K562 (cell line): Measurements from ENCODE around the gene FXYD3. TPM values are rescaled to one million over a fixed set of nuclear protein-coding genes. Genes with fewer than 3 reads are reported as not detected.

Source experiments
- ATAC-seq: fragments of 200-7000 bp; cut with Tn5 transposase; 3 replicates; pipeline ENCODE4 v1.9.1; 2020; ENCODE audit warnings: moderate library complexity
- Bru-seq: library from RNA; stranded (reverse); fragments of 400-500 nt; gene quantifications from one replicate; lab custom pipeline; 2021; lab: Mats Ljungman, UMichigan
- BruChase-seq, 2 experiments: library from RNA; stranded (reverse); fragments of 400-500 nt; gene quantifications; one replicate each; lab custom pipeline; 2021; lab: Mats Ljungman, UMichigan
- BruUV-seq: library from RNA; stranded (reverse); fragments of 400-500 nt; replicated peaks from 2 replicates; lab custom pipeline; 2021; lab: Mats Ljungman, UMichigan
- CTCF ChIA-PET: fragments of 300-600 bp; formaldehyde crosslinking; extraction: SDS; loops from one replicate; lab custom pipeline; 2021; ENCODE audit warnings: low intra/inter-chr PET ratio; lab: Yijun Ruan, JAX
- POLR2A ChIA-PET: fragments of 300-600, 350-650 bp; sonication (Branson Sonifier 250); formaldehyde crosslinking; extraction: SDS; loops from one replicate; lab custom pipeline; 2021; ENCODE audit warnings: antibody characterized with exemption, inconsistent platforms; lab: Yijun Ruan, JAX
- DNase-seq, 4 experiments: peaks; one replicate each; pipeline versions ENCODE4 v3.0.0 to v3.0.0-alpha.2; 2011 to 2018; ENCODE audit warnings: low spot score in 3 of 4, mixed read lengths in 3 of 4; ENCODE audit errors: extremely low read depth in 1 of 4
- FAIRE-seq: peaks from 2 replicates; lab custom pipeline; 2011; peaks lifted over from hg19 to GRCh38; lab: Jason Lieb, UNC
- H2AFZ ChIP-seq: 2 replicates; pipeline ENCODE4 v1.6.0; 2011; ENCODE audit warnings: low read depth, low read length, control low read depth, inconsistent platforms
- H3K27ac ChIP-seq: fragments of 200-600 bp; 3 replicates; pipeline ENCODE4 v1.8.0; 2011; ENCODE audit warnings: low read depth, mild to moderate bottlenecking, control low read depth, inconsistent platforms, low read length, moderate library complexity, mixed read lengths; ENCODE audit errors: extremely low read depth
- H3K27me3 ChIP-seq, 2 experiments: fragments of 300-600 bp in 1 of 2; 2 replicates in 1 of 2; 3 replicates in 1 of 2; pipeline versions ENCODE4 v1.6.0 to v1.8.0; 2011; ENCODE audit warnings: inconsistent platforms in 2 of 2, low read length in 2 of 2, mild to moderate bottlenecking in 1 of 2, mixed read lengths in 1 of 2, moderate library complexity in 1 of 2; ENCODE audit not compliant: control insufficient read depth in 2 of 2, insufficient read depth in 2 of 2
- H3K36me3 ChIP-seq: fragments of 300-600 bp; 3 replicates; pipeline ENCODE4 v1.8.0; 2011; ENCODE audit warnings: mild to moderate bottlenecking, low read length, inconsistent platforms; ENCODE audit not compliant: control insufficient read depth, insufficient read depth
- H3K4me1 ChIP-seq, 2 experiments: fragments of 200-600 bp in 1 of 2; replicated peaks in 1 of 2; 2 replicates in 1 of 2; 3 replicates in 1 of 2; pipeline versions ENCODE4 v1.5.1 to v1.8.0; 2011; ENCODE audit warnings: inconsistent platforms in 2 of 2, low read length in 2 of 2, mild to moderate bottlenecking in 1 of 2, mixed read lengths in 1 of 2, moderate library complexity in 1 of 2; ENCODE audit not compliant: control insufficient read depth in 2 of 2, insufficient read depth in 2 of 2
- H3K4me2 ChIP-seq: 2 replicates; pipeline ENCODE4 v1.6.1; 2011; ENCODE audit warnings: low read length, control low read depth, inconsistent platforms, mixed read lengths; ENCODE audit not compliant: insufficient read depth
- H3K4me3 ChIP-seq: fragments of 200-600 bp; sonication (generic), shearing (Covaris generic); 2 replicates; pipeline ENCODE4 v1.5.1; 2016; ENCODE audit warnings: control low read depth, inconsistent platforms
- H3K79me2 ChIP-seq: fragments of 200-600 bp; 3 replicates; pipeline ENCODE4 v1.8.0; 2011; ENCODE audit warnings: low read length, inconsistent platforms; ENCODE audit not compliant: control insufficient read depth, insufficient read depth
- H3K9ac ChIP-seq, 2 experiments: 2 replicates each; pipeline versions ENCODE4 v1.6.0 to v1.6.1; 2011; ENCODE audit warnings: low read depth in 2 of 2, low read length in 2 of 2, control low read depth in 1 of 2, inconsistent platforms in 1 of 2, mild to moderate bottlenecking in 1 of 2, mixed read lengths in 1 of 2; ENCODE audit not compliant: insufficient read depth in 1 of 2
- H3K9me1 ChIP-seq: one replicate; pipeline ENCODE4 v1.6.0; 2011; ENCODE audit warnings: inconsistent platforms, mild to moderate bottlenecking, low read length, moderate library complexity; ENCODE audit not compliant: control insufficient read depth, insufficient read depth
- H3K9me3 ChIP-seq: replicated peaks from 2 replicates; pipeline ENCODE4 v1.5.1; 2011; ENCODE audit warnings: low read depth, low read length, inconsistent platforms; ENCODE audit not compliant: control insufficient read depth, insufficient read depth
- H4K20me1 ChIP-seq: replicated peaks from 2 replicates; pipeline ENCODE4 v1.6.1; 2011; ENCODE audit warnings: low read length, inconsistent platforms, mixed read lengths; ENCODE audit not compliant: control insufficient read depth, insufficient read depth
- CTBP1 ChIP-seq: fragments of 450-650 bp; IDR thresholded peaks from 2 replicates; pipeline ENCODE4 v1.6.1; 2016; ENCODE audit warnings: borderline replicate concordance
- ELF2 ChIP-seq: fragments of 250-450 bp; sonication (Bioruptor Pico); IDR thresholded peaks from 2 replicates; pipeline ENCODE4 v1.5.0; 2021; ENCODE audit warnings: mild to moderate bottlenecking
- NCOA2 ChIP-seq, 2 experiments: fragments of 450-650 bp; IDR thresholded peaks; 2 replicates each; pipeline ENCODE4 v1.6.1; 2018; ENCODE audit warnings: mild to moderate bottlenecking in 2 of 2, moderate library complexity in 1 of 2; ENCODE audit not compliant: partially characterized antibody in 2 of 2
- WGBS: fragments of 100-300 bp; shearing (Covaris generic); methylation state at CpG from one replicate; pipeline ENCODE4 v1.1.6; 2016; ENCODE audit warnings: low coverage, mixed read lengths; ENCODE audit not compliant: insufficient coverage; ENCODE audit errors: missing lambda C conversion rate; 5-methylcytosine and 5-hydroxymethylcytosine counted together
- in situ Hi-C: fragments of 300-500 bp; cut with MboI; formaldehyde crosslinking; loops from 4 replicates; pipeline ENCODE4 v1.15.0; 2018; ENCODE audit warnings: inconsistent platforms, mixed read lengths
- intact Hi-C: fragments of 100-400 bp; cut with micrococcal nuclease; formaldehyde crosslinking; loops from 2 replicates; pipeline ENCODE4 v1.14.2; 2022
- long read RNA-seq, 3 experiments: library from polyadenylated mRNA in 2 of 3; library from RNA in 1 of 3; unstranded in 2 of 3; stranded (forward) in 1 of 3; transcript quantifications; one replicate each; pipeline ENCODE4 v2.0.0, GENCODE V29; 2019 to 2022
- polyA minus RNA-seq, 3 experiments: library from RNA; depleted of rRNA, polyadenylated mRNA; stranded (reverse); fragments of >200 nt; gene quantifications; 2 replicates each; pipeline ENCODE4 v1.2.3, GENCODE V29; 2011
- polyA plus RNA-seq, 8 experiments: library from polyadenylated mRNA; depleted of rRNA in 4 of 8; stranded (reverse) in 5 of 8; unstranded in 3 of 8; fragments of >200 nt; fragmentation: Nextera tagmentation in 2 of 8; fragmentation: Illumina TruSeq in 1 of 8; extraction: Ambion mirVana in 2 of 8; extraction: Trizol in 1 of 8; gene quantifications; 2 replicates each; pipeline versions ENCODE4 v1.2.1 to v1.2.3, GENCODE V29; 2011 to 2014; ENCODE audit warnings: inconsistent platforms in 1 of 8, missing spikeins in 1 of 8
- total RNA-seq, 7 experiments: library from RNA; depleted of rRNA in 6 of 7; stranded (reverse); fragments of >200 nt in 6 of 7; fragmentation: Illumina TruSeq in 2 of 7; extraction: Trizol in 2 of 7; gene quantifications; 2 replicates each; pipeline versions ENCODE4 v1.2.1 to v1.2.3, GENCODE V29; 2011 to 2021; ENCODE audit warnings: low replicate concordance in 1 of 7
- TF ChIP-seq, protein P1 (sequence below): fragments of 250-450 bp; sonication (Bioruptor Pico); IDR thresholded peaks from 2 replicates; pipeline ENCODE4 v1.4.0; 2020; ENCODE audit warnings: mild to moderate bottlenecking, moderate library complexity

FXYD3 gene, protein sequence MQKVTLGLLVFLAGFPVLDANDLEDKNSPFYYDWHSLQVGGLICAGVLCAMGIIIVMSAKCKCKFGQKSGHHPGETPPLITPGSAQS
- total RNA-seq (2011; cell fraction: chromatin; rRNA removed; ENCODE audit: low replicate concordance) = not detected in 2 replicates
- total RNA-seq (2011; cell fraction: nucleolus; rRNA removed) = not detected in 2 replicates
- total RNA-seq (2011; cell fraction: nucleoplasm; rRNA removed) = not detected in 2 replicates
- total RNA-seq (2014; rRNA removed) (not detected in 2 replicates), total RNA-seq (2014; rRNA removed; fragmentation: Illumina TruSeq; extraction: Trizol) (not detected in 2 replicates), total RNA-seq (2015; rRNA removed; fragmentation: Illumina TruSeq; extraction: Trizol) (not detected in 2 replicates), total RNA-seq (2021) (0.24 and 0.60 TPM in 2 replicates), polyA plus RNA-seq (2011; rRNA removed) (not detected in 2 replicates), polyA plus RNA-seq (2014; fragmentation: Illumina TruSeq; extraction: Trizol) (not detected in 2 replicates), polyA plus RNA-seq (2014; fragmentation: Nextera tagmentation; extraction: Ambion mirVana) (not detected), polyA plus RNA-seq (2014; rRNA removed) (not detected in 2 replicates), polyA minus RNA-seq (2011; rRNA and poly(A)+ RNA removed) (not detected in 2 replicates), Bru-seq, nascent RNA (percentile 18 among the genes with signal in this experiment), BruChase-seq, experiment 1, labeled RNA remaining after a 2-hour chase (not detected), BruChase-seq, experiment 2, labeled RNA remaining after a 6-hour chase (percentile 18 among the genes with signal in this experiment)
- polyA plus RNA-seq (2011; cell fraction: cytosol; rRNA removed) = not detected in 2 replicates
- not detected in 2 replicates for polyA plus RNA-seq (2011; cell fraction: nucleus; rRNA removed)
- polyA plus RNA-seq (2012) = 0.16 TPM in 1 of 2 replicates, not detected in the other
- polyA minus RNA-seq (2011; cell fraction: cytosol; rRNA and poly(A)+ RNA removed) = not detected in 2 replicates
- not detected in 2 replicates for polyA minus RNA-seq (2011; cell fraction: nucleus; rRNA and poly(A)+ RNA removed)
- long read RNA-seq, experiment 1 = 0 reads
- long read RNA-seq, experiment 2 = 0 reads
- long read RNA-seq, experiment 3 = 0 reads

- no TSS peak for BruUV-seq
- in situ Hi-C loops (no loop called here), intact Hi-C loops (no loop called here)
- H3K4me2 ChIP-seq = peak within 1 kb of the TSS; percentile 70
- no peak for DNase-seq
- peaks cover 0 to 21% of the 10 kb centered on the region in 2 experiments; a peak in 4 of 5 replicates for H3K27me3 ChIP-seq
- no peak for ATAC-seq
- no peaks in the 10 kb centered on the region for H3K9me1 ChIP-seq
- WGBS = 27% methylated on average over 9 of the region's 14 CpGs
- no peaks in the 10 kb centered on the region for H3K36me3 ChIP-seq
- no peaks in the 10 kb centered on the region for H4K20me1 ChIP-seq
- H3K9me3 ChIP-seq = no peaks in the 10 kb centered on the region
- H3K4me3 ChIP-seq = peak within 1 kb of the TSS; percentile 15; the same call in 1 of the 2 replicates
- H3K79me2 ChIP-seq = no peaks in the 10 kb centered on the region
- no peak within 1 kb of the TSS for H3K27ac ChIP-seq
- peak within 1 kb of the TSS; percentile 90 for H2AFZ ChIP-seq
- TF ChIP-seq, protein P1, sequence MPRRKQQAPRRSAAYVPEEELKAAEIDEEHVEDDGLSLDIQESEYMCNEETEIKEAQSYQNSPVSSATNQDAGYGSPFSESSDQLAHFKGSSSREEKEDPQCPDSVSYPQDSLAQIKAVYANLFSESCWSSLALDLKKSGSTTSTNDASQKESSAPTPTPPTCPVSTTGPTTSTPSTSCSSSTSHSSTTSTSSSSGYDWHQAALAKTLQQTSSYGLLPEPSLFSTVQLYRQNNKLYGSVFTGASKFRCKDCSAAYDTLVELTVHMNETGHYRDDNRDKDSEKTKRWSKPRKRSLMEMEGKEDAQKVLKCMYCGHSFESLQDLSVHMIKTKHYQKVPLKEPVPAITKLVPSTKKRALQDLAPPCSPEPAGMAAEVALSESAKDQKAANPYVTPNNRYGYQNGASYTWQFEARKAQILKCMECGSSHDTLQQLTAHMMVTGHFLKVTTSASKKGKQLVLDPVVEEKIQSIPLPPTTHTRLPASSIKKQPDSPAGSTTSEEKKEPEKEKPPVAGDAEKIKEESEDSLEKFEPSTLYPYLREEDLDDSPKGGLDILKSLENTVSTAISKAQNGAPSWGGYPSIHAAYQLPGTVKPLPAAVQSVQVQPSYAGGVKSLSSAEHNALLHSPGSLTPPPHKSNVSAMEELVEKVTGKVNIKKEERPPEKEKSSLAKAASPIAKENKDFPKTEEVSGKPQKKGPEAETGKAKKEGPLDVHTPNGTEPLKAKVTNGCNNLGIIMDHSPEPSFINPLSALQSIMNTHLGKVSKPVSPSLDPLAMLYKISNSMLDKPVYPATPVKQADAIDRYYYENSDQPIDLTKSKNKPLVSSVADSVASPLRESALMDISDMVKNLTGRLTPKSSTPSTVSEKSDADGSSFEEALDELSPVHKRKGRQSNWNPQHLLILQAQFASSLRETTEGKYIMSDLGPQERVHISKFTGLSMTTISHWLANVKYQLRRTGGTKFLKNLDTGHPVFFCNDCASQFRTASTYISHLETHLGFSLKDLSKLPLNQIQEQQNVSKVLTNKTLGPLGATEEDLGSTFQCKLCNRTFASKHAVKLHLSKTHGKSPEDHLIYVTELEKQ (CRISPR knock-in tag) = no peak
- TF ChIP-seq NCOA2 (IDR thresholded peaks at IDR 0.05; ENCODE audit: partially characterized antibody in 2 of 2) = no peak
- TF ChIP-seq ELF2 = no peak
- 0 out of 2 replicates have a peak, but pooled peaks have one; percentile 0 for TF ChIP-seq CTBP1
- TF ChIP-seq, all 486 proteins: peak for 1
- Histone ChIP-seq H3K4me1 (peaks cover 12 to 54% of the 10 kb centered on the region in 2 experiments; a peak in 4 of 5 replicates), H3K9ac (peak within 1 kb of the TSS in 1 of 2 experiments; percentile 36; a peak in 3 of 4 replicates)
- ChIA-PET POLR2A (interaction anchor here (0.6 kb wide), 2 partner anchors 21 to 135 kb away, joined by 3 to 4 read pairs; no protein-coding TSS in a partner anchor), CTCF (interaction anchor here (2.0 kb wide), 1 partner anchor 20 kb away, joined by 8 read pairs; the partner anchor contains the start of gene LGI4)
- FAIRE-seq = no peak
Observed at GRCh38 chr19:35115177-35115951, at the start of gene FXYD3. TSS of gene FXYD3 (plus strand) at chr19:35115823. CDS start at chr19:35119377, 3,554 bp downstream.
